Activated CD8-positive, alpha-beta T cell treated with anti-CD3 and anti-CD28 coated beads for 36 hours (primary cell): Measurements from ENCODE around the gene GAPDH. TPM values are rescaled to one million over a fixed set of nuclear protein-coding genes. Genes with fewer than 3 reads are reported as not detected.

Experiments
- ATAC-seq: fragments of 200-7000 bp; cut with Tn5 transposase; one replicate; pipeline ENCODE4 v1.10.0; 2021; ENCODE audit warnings: mild to moderate bottlenecking, moderate library complexity
- CTCF ChIA-PET: fragments of 350-600 bp; sonication (Branson Sonifier 250); formaldehyde crosslinking; loops from one replicate; lab custom pipeline; 2021; ENCODE audit warnings: antibody characterized with exemption; lab: Charles Lee
- POLR2A ChIA-PET: fragments of 350-600 bp; sonication (Branson Sonifier 250); formaldehyde crosslinking; loops from one replicate; lab custom pipeline; 2021; ENCODE audit warnings: antibody characterized with exemption; lab: Charles Lee
- DNase-seq: peaks from one replicate; pipeline ENCODE4 v3.0.0-alpha.2; 2020
- H3K27ac Mint-ChIP-seq: one replicate; pipeline ENCODE4 v1.8.0; 2021; ENCODE audit warnings: mild to moderate bottlenecking, mixed read lengths
- H3K27me3 Mint-ChIP-seq: one replicate; pipeline ENCODE4 v1.8.0; 2021; ENCODE audit warnings: mixed read lengths
- H3K36me3 Mint-ChIP-seq: one replicate; pipeline ENCODE4 v1.8.0; 2021; ENCODE audit warnings: low read depth, mixed read lengths
- H3K4me1 Mint-ChIP-seq: one replicate; pipeline ENCODE4 v1.8.0; 2021; ENCODE audit warnings: low read depth, mixed read lengths
- H3K4me3 Mint-ChIP-seq: one replicate; pipeline ENCODE4 v1.8.0; 2021; ENCODE audit warnings: mild to moderate bottlenecking, moderate library complexity, mixed read lengths
- H3K9me3 Mint-ChIP-seq: one replicate; pipeline ENCODE4 v1.8.0; 2021; ENCODE audit warnings: mixed read lengths
- CTCF ChIP-seq: fragments of 200-600 bp; IDR thresholded peaks from one replicate; pipeline ENCODE4 v1.8.0; 2022; ENCODE audit warnings: antibody characterized with exemption, mild to moderate bottlenecking
- intact Hi-C: fragments of 100-400 bp; cut with micrococcal nuclease; formaldehyde crosslinking; loops from one replicate; pipeline ENCODE4 v1.10.0; 2022
- total RNA-seq, 2 experiments: library from RNA; stranded (reverse); gene quantifications; one replicate each; pipeline ENCODE4 v1.2.3, GENCODE V29; 2021

Gene GAPDH
- total RNA-seq, 2 experiments from 2014 or later = 9,109 to 9,234 TPM

GRCh38 chr12:6528539-6529235, 5.6 kb upstream of the GAPDH start:
- ChIA-PET CTCF (interaction anchor here (1.4 to 3.2 kb wide), 2 partner anchors 9 to 29 kb away, joined by 4 to 13 read pairs; no protein-coding TSS in a partner anchor), POLR2A (interaction anchor here (1.0 to 3.4 kb wide), 4 partner anchors 8 to 56 kb away, joined by 3 to 17 read pairs (median 4); no protein-coding TSS in a partner anchor)
- H3K9me3 Mint-ChIP-seq = no peaks in the 10 kb centered on the region
- no peak for DNase-seq
- H3K4me3 Mint-ChIP-seq = no peak overlapping the region
- no peak for TF ChIP-seq CTCF
- peak overlapping the region; percentile 23 for H3K27ac Mint-ChIP-seq
- no peaks in the 10 kb centered on the region for H3K27me3 Mint-ChIP-seq
- H3K4me1 Mint-ChIP-seq = peaks cover 16% of the 10 kb centered on the region
- peaks cover 88% of the 10 kb centered on the region for H3K36me3 Mint-ChIP-seq
- ATAC-seq = no peak
- intact Hi-C loops = no loop called here

GRCh38 chr12:6529291-6529737, 5.0 kb upstream of the GAPDH start:
- no peak for TF ChIP-seq CTCF
- ChIA-PET CTCF (interaction anchor here (1.4 to 3.2 kb wide), 3 partner anchors 9 to 29 kb away, joined by 4 to 13 read pairs (median 11); partner anchors contain the start of gene IFFO1), POLR2A (interaction anchor here (1.0 to 3.4 kb wide), 4 partner anchors 8 to 14 kb away, joined by 4 to 17 read pairs (median 6); no protein-coding TSS in a partner anchor)
- peaks cover 16% of the 10 kb centered on the region for H3K4me1 Mint-ChIP-seq
- H3K36me3 Mint-ChIP-seq = peaks cover 87% of the 10 kb centered on the region
- intact Hi-C loops = no loop called here
- H3K27ac Mint-ChIP-seq = no peak overlapping the region
- H3K4me3 Mint-ChIP-seq = no peak overlapping the region
- no peaks in the 10 kb centered on the region for H3K27me3 Mint-ChIP-seq
- no peak for DNase-seq
- no peak for ATAC-seq
- no peaks in the 10 kb centered on the region for H3K9me3 Mint-ChIP-seq

GRCh38 chr12:6530576-6531260, 3.6 kb upstream of the GAPDH start:
- POLR2A ChIA-PET = interaction anchor here (1.1 to 9.5 kb wide), 7 partner anchors 8 to 70 kb away, joined by 5 to 81 read pairs (median 12); partner anchors contain the start of gene MRPL51
- Mint-ChIP-seq H3K4me3 (no peak overlapping the region), H3K27ac (peak overlapping the region; percentile 36), H3K9me3 (no peaks in the 10 kb centered on the region), H3K4me1 (peaks cover 16% of the 10 kb centered on the region), H3K27me3 (no peaks in the 10 kb centered on the region), H3K36me3 (peaks cover 87% of the 10 kb centered on the region)
- ATAC-seq (no peak), DNase-seq (no peak)
- intact Hi-C loops = loop anchor here (5.0 to 10.0 kb wide), 2 partner anchors 38 to 196 kb away; partner anchors contain the start of genes MRPL51 and NCAPD2
- CTCF ChIA-PET = interaction anchor here (2.2 to 2.6 kb wide), 2 partner anchors 24 to 107 kb away, joined by 10 to 11 read pairs; partner anchors contain the start of gene IFFO1
- TF ChIP-seq CTCF = no peak

GRCh38 chr12:6532051-6532926, 2.0 kb upstream of the GAPDH start:
- peak; percentile 95 for DNase-seq
- Mint-ChIP-seq H3K4me1 (peaks cover 25% of the 10 kb centered on the region), H3K4me3 (peak overlapping the region; percentile 93), H3K27me3 (no peaks in the 10 kb centered on the region), H3K27ac (peak overlapping the region; percentile 99), H3K36me3 (peaks cover 87% of the 10 kb centered on the region), H3K9me3 (no peaks in the 10 kb centered on the region)
- ChIA-PET CTCF (interaction anchor here (0.7 to 2.6 kb wide), 16 partner anchors 15 to 225 kb away, joined by 3 to 11 read pairs (median 4); partner anchors contain the start of genes IFFO1 and TAPBPL), POLR2A (interaction anchor here (0.5 to 9.5 kb wide), 32 partner anchors 10 to 221 kb away, joined by 3 to 81 read pairs (median 5); partner anchors contain the start of genes MLF2, MRPL51, NOP2 and TAPBPL)
- intact Hi-C loops = loop anchor here (5.0 to 10.0 kb wide), 2 partner anchors 40 to 197 kb away; partner anchors contain the start of genes MRPL51 and NCAPD2
- peak; percentile 66 for ATAC-seq
- no peak for TF ChIP-seq CTCF
